ENCODE results near the gene GRK2. TPM values are rescaled to one million over a fixed set of nuclear protein-coding genes. Genes with fewer than 3 reads are reported as not detected.

Gene GRK2
- total and polyA plus RNA-seq, 2 of the 13 experiments (the other 11 are each of a cell fraction or from before 2014, with no cell fraction given): 31.3 to 42.4 TPM

- H4K20me1 ChIP-seq (ENCODE audit: insufficient read depth, low read length): no peaks in the 10 kb centered on the region
- peak overlapping the region in 2 of 3 experiments; percentile 69 to 94; a peak in 4 of 6 replicates for H3K4me3 ChIP-seq (replicated peaks in 1 of 3; ENCODE audit: insufficient read depth in 1 of 3, low read depth in 2 of 3, low read length in 3 of 3)
- in situ Hi-C loops (cut with HindIII; ENCODE audit: extremely low pct_ligation_motif_present, low pct_unique_long_range_greater_than_20kb) (no loop called here), intact Hi-C loops (cut with micrococcal nuclease; ENCODE audit: unreplicated experiment) (no loop called here)
- ATAC-seq (peak; percentile 2), FAIRE-seq (no peak), DNase-seq (ENCODE audit: low spot score) (no peak)
- H3K36me3 ChIP-seq (replicated peaks in 1 of 2; ENCODE audit: control insufficient read depth in 1 of 2, insufficient read depth in 2 of 2, low read length in 2 of 2): peaks cover 19 to 49% of the 10 kb centered on the region in 2 experiments; a peak in 4 of 5 replicates
- peaks cover 13% of the 10 kb centered on the region for H3K79me2 ChIP-seq (ENCODE audit: insufficient read depth, low read length)
- peak overlapping the region; percentile 95 for H3K9ac ChIP-seq (ENCODE audit: insufficient read depth, low read depth, low read length)
- H3K27me3 ChIP-seq (ENCODE audit: control insufficient read depth in 1 of 2, insufficient read depth in 2 of 2, low read length in 2 of 2): no peaks in the 10 kb centered on the region
- H3K4me1 ChIP-seq (ENCODE audit: insufficient read depth, low read length): peaks cover 37% of the 10 kb centered on the region
- 89% methylated on average over 14 of the region's 14 CpGs for WGBS (ENCODE audit: low lambda C conversion rate)
- BruUV-seq (replicated peaks): TSS peak; percentile 90
- no peak overlapping the region for H2AFZ ChIP-seq (ENCODE audit: low read length)
- peak overlapping the region; percentile 99 for H3K4me2 ChIP-seq (ENCODE audit: low read depth, low read length)
- CTCF ChIA-PET (ENCODE audit: low intra/inter-chr PET ratio, low total read pairs): no interaction called here
- H3K9me3 ChIP-seq (ENCODE audit: low read length): no peaks in the 10 kb centered on the region
- POLR2A ChIA-PET: interaction anchor here (0.8 to 7.7 kb wide), 14 partner anchors 8 to 114 kb away, joined by 3 to 66 read pairs (median 8); partner anchors contain the start of genes GRK2, POLD4, PPP1CA and RAD9A
- peak overlapping the region; percentile 100 for H3K27ac ChIP-seq (ENCODE audit: extremely low read length, insufficient read depth, low read length)
- peak; percentile 48; the same call in 1 of the 2 replicates for TF ChIP-seq HNF1B (CRISPR knock-in tag; IDR thresholded peaks at IDR 0.05)
- no peak for TF ChIP-seq ZNF747 (CRISPR knock-in tag; IDR thresholded peaks at IDR 0.05; ENCODE audit: borderline replicate concordance)
- 0 out of 2 replicates have a peak, but pooled peaks have one; percentile 44 for TF ChIP-seq THAP8 (CRISPR knock-in tag; IDR thresholded peaks at IDR 0.05; ENCODE audit: borderline replicate concordance)
- TF ChIP-seq JUN (CRISPR knock-in tag; IDR thresholded peaks at IDR 0.05): no peak
- 0 out of 2 replicates have a peak, but pooled peaks have one; percentile 35 for TF ChIP-seq ZNF616 (CRISPR knock-in tag; IDR thresholded peaks at IDR 0.05; ENCODE audit: low read depth)
- TF ChIP-seq ZNF780A (CRISPR knock-in tag; IDR thresholded peaks at IDR 0.05): 0 out of 2 replicates have a peak, but pooled peaks have one; percentile 11
- no peak for TF ChIP-seq HES4 (CRISPR knock-in tag; IDR thresholded peaks at IDR 0.05; ENCODE audit: borderline replicate concordance)
- 0 out of 2 replicates have a peak, but pooled peaks have one; percentile 33 for TF ChIP-seq SP2 (CRISPR knock-in tag; IDR thresholded peaks at IDR 0.05)
- 0 out of 2 replicates have a peak, but pooled peaks have one; percentile 25 for TF ChIP-seq MED13 (CRISPR knock-in tag; IDR thresholded peaks at IDR 0.05)
- 0 out of 2 replicates have a peak, but pooled peaks have one; percentile 35 for TF ChIP-seq ZC3H13 (CRISPR knock-in tag; IDR thresholded peaks at IDR 0.05)
- 0 out of 2 replicates have a peak, but pooled peaks have one; percentile 50 for TF ChIP-seq ZNF451 (CRISPR knock-in tag; IDR thresholded peaks at IDR 0.05)
- TF ChIP-seq TEAD3 (CRISPR knock-in tag; optimal IDR thresholded peaks at IDR 0.05; ENCODE audit: borderline replicate concordance): peak; percentile 10
- peak; percentile 30; the same call in 1 of the 2 replicates for TF ChIP-seq ZFX (CRISPR knock-in tag; IDR thresholded peaks at IDR 0.05; ENCODE audit: low read depth)
- TF ChIP-seq NFATC3 (CRISPR knock-in tag; IDR thresholded peaks at IDR 0.05): 0 out of 2 replicates have a peak, but pooled peaks have one; percentile 36
- TF ChIP-seq ZNF572 (CRISPR knock-in tag; IDR thresholded peaks at IDR 0.05): 0 out of 2 replicates have a peak, but pooled peaks have one; percentile 59
- TF ChIP-seq MEF2D (CRISPR knock-in tag; IDR thresholded peaks at IDR 0.05): 0 out of 2 replicates have a peak, but pooled peaks have one; percentile 10
- no peak for TF ChIP-seq ZNF414 (CRISPR knock-in tag; IDR thresholded peaks at IDR 0.05)
- peak; percentile 63 for TF ChIP-seq ZNF263 (CRISPR knock-in tag; IDR thresholded peaks at IDR 0.05)
- TF ChIP-seq ZNF180 (CRISPR knock-in tag; IDR thresholded peaks at IDR 0.05; ENCODE audit: borderline replicate concordance, low read depth): no peak
Measured at GRCh38 chr11:67287355-67288197, 21.3 kb downstream of the GRK2 start.

Data from HepG2 (cell line).